GM18861 (cell line): ENCODE results near the gene ZNF286A.
"Not testable (repeated sequence)": the region's sequence is repeated elsewhere in the genome, so short reads cannot be mapped to it uniquely, and the experiment has no call there.

Experiments
- ATAC-seq: cut with Tn5 transposase; IDR thresholded peaks from one replicate; pipeline ENCODE4 v1.9.1; 2021; ENCODE audit not compliant: unreplicated experiment

The ZNF286A gene

GRCh38 chr17:15698967-15699366 lies 585 bp upstream of the ZNF286A start:
- peak; percentile 3 for ATAC-seq

DNA sequence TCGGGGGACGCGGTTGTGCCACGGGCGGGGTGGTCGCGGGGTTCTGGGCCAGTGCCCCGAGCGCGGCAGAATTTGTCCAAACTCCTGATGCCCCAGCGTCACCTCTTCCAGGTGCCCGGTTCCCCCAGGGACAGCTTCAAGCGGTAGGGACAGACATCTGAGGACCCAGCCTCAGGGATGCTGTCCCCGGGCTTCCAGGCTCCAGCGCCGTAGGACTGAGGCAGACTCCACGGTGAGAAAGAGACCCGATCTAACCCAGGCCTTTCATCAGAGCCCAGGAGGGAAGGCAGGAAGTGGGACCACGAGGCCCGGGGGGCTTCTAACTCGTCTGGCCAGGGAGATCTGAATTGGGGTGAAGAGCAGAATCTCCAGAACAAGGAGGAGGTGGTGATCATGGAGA lies 385 bp downstream of the ZNF286A start:
- ATAC-seq = not testable (repeated sequence)

GRCh38 chr17:15704239-15704638 lies 4.7 kb downstream of the ZNF286A start:
- ATAC-seq = not testable (repeated sequence)

- ATAC-seq = not testable (repeated sequence)
These were observed 5.3 kb downstream of the ZNF286A start for GRCh38 chr17:15704813-15705212.

DNA sequence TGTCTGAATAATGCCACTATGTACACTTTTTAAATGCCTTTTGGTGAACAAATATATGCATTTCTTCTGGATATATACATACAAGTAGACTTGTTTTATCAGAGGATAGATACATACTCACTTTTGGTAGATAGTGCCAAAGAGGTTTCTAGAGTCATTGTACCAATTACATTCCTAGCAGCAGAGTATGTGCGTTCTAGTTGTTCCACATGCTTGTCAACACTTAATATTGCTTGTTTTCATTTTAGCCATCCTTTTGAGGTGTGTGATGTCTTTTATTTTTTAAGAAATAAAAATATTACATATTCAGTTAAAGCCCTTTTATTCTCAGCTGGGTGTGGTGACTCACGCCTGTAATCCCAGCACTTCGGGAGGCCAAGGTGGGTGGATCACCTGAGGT lies 9.3 kb downstream of the ZNF286A start:
- ATAC-seq = not testable (repeated sequence)

GRCh38 chr17:15716601-15717563 lies 17.3 kb downstream of the ZNF286A start:
- ATAC-seq = not testable (repeated sequence)

DNA sequence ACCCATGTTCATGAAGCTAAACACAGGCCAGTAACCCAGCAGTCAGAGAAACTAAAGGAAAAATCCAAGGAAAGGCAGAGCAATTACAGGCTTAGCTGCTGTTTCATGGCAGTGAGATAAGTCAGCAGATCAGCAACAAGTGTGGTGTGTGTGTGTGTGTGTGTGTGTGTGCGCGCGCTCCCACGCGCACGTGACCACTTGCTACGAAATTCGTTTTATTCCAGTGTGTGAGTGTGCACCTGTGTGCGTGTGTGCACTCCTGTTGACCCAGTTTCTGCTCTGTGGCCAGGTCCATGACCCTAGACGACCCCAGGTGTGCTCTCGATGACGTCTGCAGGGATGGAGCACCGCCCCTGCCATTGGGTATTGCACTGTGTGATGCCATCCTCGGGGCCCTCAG lies 31.0 kb downstream of the ZNF286A start:
- ATAC-seq = not testable (repeated sequence)

DNA sequence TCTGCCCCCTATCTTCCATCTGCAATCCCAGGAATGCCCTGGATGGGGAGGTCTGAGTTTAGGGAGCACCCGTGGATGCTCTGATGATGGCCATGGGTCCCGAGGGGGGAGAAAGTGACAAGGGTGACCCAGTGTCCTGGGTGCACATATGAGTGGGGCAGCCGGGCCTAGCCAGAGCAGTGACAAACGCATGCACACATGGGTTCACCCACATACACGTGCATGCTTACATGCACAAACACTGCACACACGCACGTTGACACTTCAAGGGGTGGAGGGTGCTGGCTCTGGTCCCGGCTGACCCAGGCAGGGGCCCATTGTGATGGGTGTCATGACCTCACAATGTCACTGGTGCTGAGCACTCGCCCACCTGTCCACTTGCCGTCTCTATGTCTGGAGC lies 32.3 kb downstream of the ZNF286A start, which contains the start of gene TBC1D26:
Gene TBC1D26, plus strand, starts transcription at position 384 of the 400 bp plus-strand sequence. CDS start 3,066 bp downstream, outside the sequence.
- not testable (repeated sequence) for ATAC-seq

DNA sequence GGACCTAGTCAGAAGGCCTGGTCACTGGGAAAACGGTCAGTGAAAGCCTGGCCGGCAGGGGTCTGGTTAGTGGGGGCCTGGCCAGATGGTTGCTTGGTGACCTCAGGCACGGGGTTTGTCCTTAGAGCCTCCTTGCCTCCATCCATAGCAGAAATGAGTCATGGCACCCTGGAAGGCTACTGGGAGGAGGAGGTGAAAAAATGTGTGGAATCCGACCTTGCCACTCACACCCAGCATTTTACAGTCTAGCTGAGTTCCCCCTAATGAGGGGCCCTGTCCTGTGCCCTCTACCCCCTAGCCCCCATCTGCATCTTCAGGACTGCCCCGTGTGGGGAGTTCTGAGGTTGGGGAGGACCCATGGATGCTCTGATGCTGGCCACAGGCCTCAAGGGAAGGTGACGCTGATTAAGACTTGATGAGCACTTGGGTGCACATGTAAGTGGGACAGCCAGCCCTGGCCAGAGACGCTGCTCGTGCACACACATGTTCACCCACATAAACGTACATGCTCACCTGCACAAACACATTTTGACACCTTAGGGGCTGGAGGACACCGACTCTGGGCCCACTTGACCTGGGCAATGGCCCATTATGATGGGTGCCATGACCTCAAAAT lies 33.7 kb downstream of the ZNF286A start:
- ATAC-seq = not testable (repeated sequence)

DNA sequence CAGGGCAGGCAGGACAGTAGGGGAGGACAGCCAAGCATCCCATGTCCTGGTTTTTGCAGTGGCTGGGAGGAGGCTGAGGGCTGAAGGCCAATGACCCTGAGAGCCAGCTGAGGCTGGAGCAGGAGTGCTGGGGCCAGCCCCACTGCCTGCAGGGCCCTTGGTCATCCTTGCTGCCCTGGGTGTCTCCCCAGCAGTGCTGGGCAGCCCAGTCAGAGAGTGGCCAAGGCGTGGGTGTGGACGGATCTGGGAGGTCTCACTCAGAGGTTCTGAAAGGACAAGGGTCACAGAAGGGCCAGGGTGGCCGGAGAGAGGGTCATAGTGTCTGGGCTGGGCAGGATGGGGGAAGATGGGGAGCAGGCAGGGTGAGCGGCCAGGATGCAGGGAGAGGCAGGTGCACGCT lies 37.0 kb downstream of the ZNF286A start:
- ATAC-seq = not testable (repeated sequence)

GRCh38 chr17:15738066-15738465 lies 38.5 kb downstream of the ZNF286A start:
- no peak for ATAC-seq

DNA sequence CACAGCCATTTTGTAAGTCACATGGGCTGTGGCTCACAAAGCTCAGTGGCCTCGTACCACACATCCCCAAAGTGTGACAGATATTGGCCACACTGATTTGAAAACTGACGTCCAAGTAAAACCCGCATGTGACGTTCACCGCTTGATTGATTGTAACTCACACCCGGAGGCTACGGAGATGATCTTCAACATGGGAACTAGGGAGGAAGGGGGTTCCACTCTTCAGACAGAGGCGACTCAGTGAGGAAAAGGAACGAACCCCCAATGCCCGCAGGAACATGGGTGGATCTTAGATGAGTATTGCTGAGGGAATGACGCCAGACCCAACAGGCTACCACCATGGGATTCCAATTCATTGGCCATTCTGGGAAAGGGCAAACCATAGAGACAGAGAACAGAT lies 39.7 kb downstream of the ZNF286A start:
- ATAC-seq = not testable (repeated sequence)

DNA sequence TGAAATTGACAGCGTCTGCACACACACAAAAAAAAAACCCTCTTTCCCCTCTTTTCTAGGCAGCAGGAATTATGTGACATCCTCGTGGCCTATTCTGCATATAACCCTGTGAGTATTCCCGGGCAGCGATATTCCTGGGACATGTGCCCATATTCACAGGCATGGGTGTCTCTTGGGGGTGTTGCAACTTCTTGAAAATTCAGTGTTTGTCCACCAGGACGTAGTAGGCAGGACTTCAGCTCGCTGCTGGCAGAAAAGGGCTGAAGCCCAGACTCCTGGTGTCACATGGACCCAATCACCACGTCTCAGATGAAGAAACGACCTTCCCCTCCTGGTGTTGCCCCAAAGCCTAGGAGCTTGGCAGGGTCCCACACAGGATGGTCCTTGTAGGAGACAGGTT lies 40.5 kb downstream of the ZNF286A start:
- ATAC-seq = not testable (repeated sequence)

GRCh38 chr17:15740570-15741120 lies 41.1 kb downstream of the ZNF286A start:
- ATAC-seq = no peak

- ATAC-seq = no peak
These were observed 42.1 kb downstream of the ZNF286A start for GRCh38 chr17:15741624-15742023.

DNA sequence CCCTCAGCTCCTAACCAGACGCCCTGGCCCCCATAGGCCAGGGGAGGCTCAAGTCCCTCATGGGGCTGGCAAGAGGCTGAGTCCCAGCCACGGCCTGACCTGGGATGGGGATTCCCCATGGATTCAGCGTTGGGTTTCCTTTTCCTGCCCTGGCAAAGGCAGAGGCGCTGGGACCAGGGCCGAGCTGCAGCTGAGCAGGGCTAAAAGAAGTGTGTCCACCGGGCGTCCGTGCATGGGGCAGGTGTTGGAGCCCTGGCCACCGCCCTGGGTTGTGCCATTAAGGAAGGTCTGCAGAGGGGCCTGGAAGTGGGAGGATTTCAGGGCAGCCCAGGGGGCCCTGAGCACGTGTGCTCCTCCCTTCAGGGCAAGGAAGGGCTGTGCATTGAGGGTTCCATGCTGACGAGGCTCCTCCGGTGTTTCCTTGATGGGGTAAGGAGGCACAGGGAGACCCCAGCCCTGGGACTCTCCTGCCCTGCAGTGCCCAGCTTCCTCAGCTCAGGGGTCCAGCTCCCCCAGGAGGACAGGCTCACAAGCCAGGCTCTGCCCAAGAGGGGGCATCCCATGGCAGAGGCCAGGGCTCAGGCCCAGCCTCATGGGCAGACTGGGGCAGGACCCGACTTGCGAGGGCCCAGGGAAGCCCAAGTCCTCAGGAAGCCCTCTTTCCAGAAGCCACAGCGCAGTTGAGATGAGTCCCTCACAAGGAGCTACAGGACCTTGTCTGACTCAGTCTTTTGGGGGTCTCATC lies 42.7 kb downstream of the ZNF286A start:
- ATAC-seq = no peak

DNA sequence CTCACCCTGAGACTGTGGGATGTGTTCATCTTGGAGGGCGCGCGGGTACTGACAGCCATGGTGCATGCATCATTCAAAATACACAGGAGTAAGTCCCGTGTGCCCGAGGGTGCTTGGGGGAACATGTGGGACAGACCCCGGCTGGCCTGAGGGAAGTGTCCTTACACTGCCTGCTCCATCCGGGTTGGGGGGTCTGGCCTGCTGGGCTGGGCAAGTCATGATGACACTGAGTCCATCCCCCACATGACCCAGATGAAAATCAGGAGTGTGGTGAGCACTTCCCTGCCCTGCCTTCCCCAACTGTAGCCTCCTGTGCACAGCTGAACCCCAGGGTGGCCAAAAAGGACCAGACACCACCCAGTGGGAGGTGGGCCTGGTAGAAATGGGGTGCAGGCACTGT lies 43.4 kb downstream of the ZNF286A start:
- ATAC-seq = no peak

DNA sequence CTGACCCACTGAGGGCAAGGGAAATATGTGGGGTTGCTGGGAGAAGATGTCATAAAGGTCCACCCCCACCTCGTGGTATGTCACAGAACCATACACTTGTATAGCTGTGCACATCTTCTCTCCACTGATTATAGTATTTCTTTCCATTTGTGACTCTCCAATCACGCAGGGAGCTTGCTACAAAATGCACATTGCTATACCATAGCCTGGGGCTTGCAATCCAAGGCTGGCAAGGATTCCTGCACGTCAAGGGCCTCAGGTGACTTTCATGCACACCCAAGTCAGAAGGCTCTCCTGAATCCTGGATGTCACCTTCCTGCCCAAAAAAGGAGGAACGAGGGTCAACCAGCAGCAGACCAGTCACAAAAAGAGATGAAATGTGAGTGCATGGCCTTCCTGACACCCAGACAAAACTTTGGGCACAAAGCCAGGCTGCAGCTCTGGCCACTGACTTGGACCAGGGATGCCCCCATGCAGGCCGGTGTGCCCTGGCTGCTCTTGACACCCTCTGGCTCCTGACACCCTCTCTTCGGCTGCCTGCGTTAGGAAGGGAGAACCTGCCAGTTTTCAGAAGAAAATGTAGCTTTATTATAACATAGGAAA lies 44.6 kb downstream of the ZNF286A start:
- no peak for ATAC-seq

GRCh38 chr17:15744885-15745284 lies 45.3 kb downstream of the ZNF286A start:
- no peak for ATAC-seq

DNA sequence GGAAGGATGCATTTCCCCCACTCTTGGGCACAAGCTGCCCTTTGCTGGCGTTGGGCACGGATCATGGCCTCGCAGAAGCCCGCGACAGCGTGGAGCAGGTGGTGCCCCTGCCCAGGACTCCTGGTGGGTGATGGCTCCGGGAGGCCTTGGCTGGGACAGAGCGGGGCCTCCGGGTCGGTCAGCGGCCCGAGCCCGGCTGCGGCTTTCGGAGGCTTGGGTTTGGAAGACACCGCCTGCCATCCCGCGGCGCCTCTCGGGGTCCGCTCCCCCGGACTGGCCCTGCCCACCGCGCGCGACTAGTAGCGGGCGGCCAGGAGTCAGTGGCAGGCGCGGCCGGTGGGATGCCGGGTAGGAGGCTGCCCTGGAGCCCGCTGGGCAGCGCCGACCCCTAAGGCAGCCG lies 49.9 kb downstream of the ZNF286A start:
- not testable (repeated sequence) for ATAC-seq
